Measurements from ENCODE around the gene ADORA2B. TPM values are rescaled to one million over a fixed set of nuclear protein-coding genes. Genes with fewer than 3 reads are reported as not detected.
"Not testable (repeated sequence)": the region's sequence is repeated elsewhere in the genome, so short reads cannot be mapped to it uniquely, and the experiment has no call there.

ADORA2B gene
- total and polyA plus RNA-seq, 12 donors: 0.17 to 4.0 (median 2.0) TPM

DNA sequence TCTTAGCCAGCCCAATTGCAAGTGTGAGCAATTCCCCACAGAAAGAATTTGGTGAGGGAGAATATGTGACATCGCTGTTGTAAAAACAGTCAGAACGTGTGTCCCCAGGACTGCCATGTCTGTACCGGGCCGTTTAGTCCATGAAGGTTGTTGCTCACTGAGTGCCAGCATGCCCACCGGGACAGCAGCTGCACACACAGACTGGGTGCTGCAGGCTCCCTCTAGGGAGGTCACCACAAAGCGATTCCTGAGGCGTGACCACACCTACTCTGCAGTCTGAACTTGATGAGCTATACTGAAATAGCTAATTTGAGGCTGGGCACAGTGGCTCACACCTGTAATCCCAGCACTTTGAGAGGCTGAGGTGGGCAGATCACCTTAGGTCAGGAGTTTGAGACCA is 44.1 kb upstream of the ADORA2B start:
- WGBS, 4 donors: 75 to 89% (median 84%) methylated on average over 5 to 7 of the region's 7 CpGs
- intact Hi-C loops (cut with DNase I): no loop called here
- Histone ChIP-seq H3K4me1 (replicated peaks in 1 of 2) (no peaks in the 10 kb centered on the region), H3K27me3 (no peaks in the 10 kb centered on the region), H3K36me3 (replicated peaks in 1 of 2) (no peaks in the 10 kb centered on the region), H3K4me3 (no peak overlapping the region), H3K9me3 (replicated peaks in 1 of 3) (no peaks in the 10 kb centered on the region), H3K27ac (no peak overlapping the region)
- TF ChIP-seq, protein P1, sequence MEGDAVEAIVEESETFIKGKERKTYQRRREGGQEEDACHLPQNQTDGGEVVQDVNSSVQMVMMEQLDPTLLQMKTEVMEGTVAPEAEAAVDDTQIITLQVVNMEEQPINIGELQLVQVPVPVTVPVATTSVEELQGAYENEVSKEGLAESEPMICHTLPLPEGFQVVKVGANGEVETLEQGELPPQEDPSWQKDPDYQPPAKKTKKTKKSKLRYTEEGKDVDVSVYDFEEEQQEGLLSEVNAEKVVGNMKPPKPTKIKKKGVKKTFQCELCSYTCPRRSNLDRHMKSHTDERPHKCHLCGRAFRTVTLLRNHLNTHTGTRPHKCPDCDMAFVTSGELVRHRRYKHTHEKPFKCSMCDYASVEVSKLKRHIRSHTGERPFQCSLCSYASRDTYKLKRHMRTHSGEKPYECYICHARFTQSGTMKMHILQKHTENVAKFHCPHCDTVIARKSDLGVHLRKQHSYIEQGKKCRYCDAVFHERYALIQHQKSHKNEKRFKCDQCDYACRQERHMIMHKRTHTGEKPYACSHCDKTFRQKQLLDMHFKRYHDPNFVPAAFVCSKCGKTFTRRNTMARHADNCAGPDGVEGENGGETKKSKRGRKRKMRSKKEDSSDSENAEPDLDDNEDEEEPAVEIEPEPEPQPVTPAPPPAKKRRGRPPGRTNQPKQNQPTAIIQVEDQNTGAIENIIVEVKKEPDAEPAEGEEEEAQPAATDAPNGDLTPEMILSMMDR (IDR thresholded peaks at IDR 0.05): no peak
- no peak for TF ChIP-seq POLR2A (IDR thresholded peaks at IDR 0.05)
- DNase-seq: no peak

DNA sequence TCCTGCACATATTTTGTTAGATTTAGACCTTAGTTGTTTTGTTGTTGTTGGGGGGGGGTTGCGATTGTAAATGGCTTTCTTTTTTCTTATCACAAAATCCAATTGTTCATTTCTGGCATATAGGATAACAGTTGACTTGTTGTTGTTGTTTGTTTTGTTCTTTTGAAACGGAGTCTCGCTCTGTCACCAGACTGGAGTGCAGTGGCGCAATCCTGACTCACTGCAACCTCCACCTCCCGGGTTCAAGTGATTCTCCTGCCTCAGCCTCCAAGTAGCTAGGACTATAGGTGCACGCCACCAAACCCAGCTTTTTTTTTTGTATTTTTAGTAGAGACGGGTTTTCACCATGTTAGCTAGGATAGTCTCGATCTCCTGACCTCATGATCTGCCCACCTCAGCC is 39.7 kb upstream of the ADORA2B start:
- H3K4me3 ChIP-seq; H3K4me1 ChIP-seq (replicated peaks in 1 of 2); H3K27me3 ChIP-seq; DNase-seq; intact Hi-C loops (cut with DNase I); H3K36me3 ChIP-seq (replicated peaks in 1 of 2); H3K9me3 ChIP-seq (replicated peaks in 1 of 3); H3K27ac ChIP-seq: not testable (repeated sequence)
- WGBS, 4 donors: 88 to 91% (median 90%) methylated on average over 8 of the region's 8 CpGs

DNA sequence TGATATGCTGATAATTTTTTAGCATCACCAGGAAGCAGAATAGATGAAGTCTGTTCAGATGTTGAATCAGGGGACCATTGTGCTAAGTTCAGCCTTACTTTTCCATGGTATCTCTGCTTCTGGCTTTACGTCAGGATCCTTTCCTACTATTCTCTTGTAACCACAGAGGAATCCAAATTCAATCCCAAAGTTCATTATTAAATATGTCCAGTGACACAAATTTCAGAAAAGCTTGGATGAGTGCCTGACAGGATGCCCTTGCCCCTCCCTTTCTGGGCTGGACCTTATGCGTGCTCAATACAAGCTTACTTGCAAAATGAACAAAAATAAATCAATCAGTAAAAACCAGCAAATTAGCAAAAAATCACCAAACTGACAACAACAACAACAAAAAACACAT is 37.6 kb upstream of the ADORA2B start:
- no peak for DNase-seq
- no peaks in the 10 kb centered on the region for H3K27me3 ChIP-seq
- H3K27ac ChIP-seq: no peak overlapping the region
- intact Hi-C loops (cut with DNase I): no loop called here
- no peaks in the 10 kb centered on the region for H3K36me3 ChIP-seq (replicated peaks in 1 of 2)
- H3K4me1 ChIP-seq (replicated peaks in 1 of 2): no peaks in the 10 kb centered on the region
- TF ChIP-seq, protein P1 (IDR thresholded peaks at IDR 0.05): no peak
- no peak for TF ChIP-seq POLR2A (IDR thresholded peaks at IDR 0.05)
- 62 to 73% (median 64%) methylated on average over 2 of the region's 2 CpGs for WGBS, 4 donors
- no peak overlapping the region for H3K4me3 ChIP-seq
- no peaks in the 10 kb centered on the region for H3K9me3 ChIP-seq (replicated peaks in 1 of 3)

DNA sequence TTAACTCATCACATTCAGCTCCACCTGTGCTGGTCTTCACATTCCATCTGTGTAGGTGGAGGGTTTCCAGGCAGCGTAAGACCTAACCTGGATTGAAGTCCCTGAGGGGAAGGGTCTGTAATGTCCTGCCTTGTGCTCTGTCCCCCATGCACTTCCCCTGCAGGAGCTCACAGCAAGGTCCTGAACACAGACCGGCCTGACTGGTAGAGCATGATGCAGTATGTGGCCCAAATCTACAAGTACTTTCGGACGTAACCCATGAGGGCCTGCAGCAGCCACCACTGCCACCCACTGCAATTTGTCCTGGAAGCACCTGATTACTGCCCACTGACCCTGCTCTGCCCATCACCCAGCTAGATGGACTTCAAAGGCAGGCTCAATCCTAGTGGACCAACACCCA is 36.6 kb upstream of the ADORA2B start:
- WGBS, 4 donors: 91 to 100% (median 94%) methylated on average over 1 to 4 of the region's 4 CpGs
- TF ChIP-seq, protein P1 (IDR thresholded peaks at IDR 0.05): no peak
- TF ChIP-seq POLR2A (IDR thresholded peaks at IDR 0.05): no peak
- H3K27ac ChIP-seq: no peak overlapping the region
- H3K9me3 ChIP-seq (replicated peaks in 1 of 3): no peaks in the 10 kb centered on the region
- intact Hi-C loops (cut with DNase I): no loop called here
- DNase-seq: no peak
- H3K4me3 ChIP-seq: no peak overlapping the region
- H3K4me1 ChIP-seq (replicated peaks in 1 of 2): no peaks in the 10 kb centered on the region
- no peaks in the 10 kb centered on the region for H3K27me3 ChIP-seq
- no peaks in the 10 kb centered on the region for H3K36me3 ChIP-seq (replicated peaks in 1 of 2)

DNA sequence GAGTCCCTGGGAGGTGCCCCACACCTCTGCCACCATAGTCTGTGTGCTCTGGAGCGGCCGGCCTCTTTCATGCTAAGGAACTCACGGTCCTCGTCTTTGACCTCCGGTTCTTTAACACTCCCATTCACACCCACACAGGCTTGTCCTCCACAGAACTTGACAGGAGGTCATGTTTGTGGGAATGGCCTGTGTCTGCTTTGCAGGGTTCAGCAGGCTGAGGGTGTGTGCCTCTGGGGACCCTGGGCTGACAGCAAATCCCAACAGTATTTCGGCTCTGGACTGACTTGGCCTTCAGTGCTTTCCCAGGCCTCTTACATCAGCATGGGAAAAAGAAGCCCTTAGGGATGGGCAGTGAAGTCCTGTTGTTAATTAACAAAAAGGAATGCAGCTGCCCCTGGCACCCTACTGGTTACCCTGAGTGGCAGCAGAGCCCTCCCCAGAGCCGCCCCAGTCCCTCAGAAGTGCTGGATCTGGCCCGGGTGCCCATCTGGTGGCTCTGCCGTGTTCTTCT is 35.4 kb upstream of the ADORA2B start:
- 76 to 92% (median 79%) methylated on average over 6 to 9 of the region's 9 CpGs for WGBS, 4 donors
- Histone ChIP-seq H3K4me1 (replicated peaks in 1 of 2) (no peaks in the 10 kb centered on the region), H3K27ac (no peak overlapping the region), H3K4me3 (no peak overlapping the region), H3K36me3 (replicated peaks in 1 of 2) (no peaks in the 10 kb centered on the region), H3K9me3 (replicated peaks in 1 of 3) (no peaks in the 10 kb centered on the region), H3K27me3 (no peaks in the 10 kb centered on the region)
- intact Hi-C loops (cut with DNase I): no loop called here
- DNase-seq: no peak
- TF ChIP-seq POLR2A (IDR thresholded peaks at IDR 0.05): no peak
- TF ChIP-seq, protein P1 (IDR thresholded peaks at IDR 0.05): no peak

Data from adrenal gland (tissue), 12 donors.